Measurements from ENCODE around the gene MED22.

DNA sequence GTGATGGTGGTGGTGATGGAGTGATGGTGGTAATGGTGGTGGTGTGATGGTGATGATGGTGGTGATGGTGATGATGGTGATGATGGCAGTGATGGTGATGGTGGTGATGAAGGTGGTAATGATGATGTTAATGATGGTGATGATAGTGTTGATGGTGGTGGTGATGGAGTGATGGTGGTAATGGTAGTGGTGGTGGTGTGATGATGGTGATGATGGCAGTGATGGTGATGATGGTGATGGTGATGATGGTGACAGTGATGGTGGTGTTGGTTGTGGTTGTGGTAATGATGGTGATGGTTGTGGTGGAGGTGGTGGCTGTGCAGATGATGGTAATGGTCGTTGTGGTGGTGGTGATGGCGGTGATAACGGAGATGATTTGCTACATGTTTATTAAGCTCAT, 35.5 kb upstream of the MED22 start:
- no peak for TF ChIP-seq POLR2AphosphoS5 (IDR thresholded peaks at IDR 0.05; ENCODE audit: low read depth)
- TF ChIP-seq EZH2phosphoT487 (IDR thresholded peaks at IDR 0.05; ENCODE audit: unreplicated experiment) = no peak
- no peak for TF ChIP-seq CTCF (conservative IDR thresholded peaks at IDR 0.05; ENCODE audit: low read depth in 2 of 2)
- no peak for TF ChIP-seq EZH2 (IDR thresholded peaks at IDR 0.05; ENCODE audit: low read depth, unreplicated experiment)
- TF ChIP-seq JUNB (IDR thresholded peaks at IDR 0.05; ENCODE audit: unreplicated experiment) = no peak
- no peak for TF ChIP-seq ZNF331 (CRISPR knock-in tag; IDR thresholded peaks at IDR 0.05; ENCODE audit: low read depth)
- TF ChIP-seq CREB1 (CRISPR knock-in tag; IDR thresholded peaks at IDR 0.05; ENCODE audit: low read depth) = no peak
- TF ChIP-seq REST (IDR thresholded peaks at IDR 0.05; ENCODE audit: unreplicated experiment) = no peak
- TF ChIP-seq NANOG (IDR thresholded peaks at IDR 0.05; ENCODE audit: borderline replicate concordance) = no peak
- no peak for TF ChIP-seq ETS1 (IDR thresholded peaks at IDR 0.05)
- TF ChIP-seq STAT1 (IDR thresholded peaks at IDR 0.05; ENCODE audit: unreplicated experiment) = no peak
